B cell (primary cell): ENCODE data around the gene ZNF804B. TPM values are rescaled to one million over a fixed set of nuclear protein-coding genes. Genes with fewer than 3 reads are reported as not detected.

Experiments
- ATAC-seq: fragments of 200-7000 bp; cut with Tn5 transposase; one replicate; pipeline ENCODE4 v1.10.0; 2021; ENCODE audit warnings: low read depth, mild to moderate bottlenecking, moderate number of reproducible peaks, moderate library complexity
- CTCF ChIA-PET: fragments of 350-600 bp; sonication (Branson Sonifier 250); formaldehyde crosslinking; loops from one replicate; lab custom pipeline; 2021; ENCODE audit warnings: antibody characterized with exemption, inconsistent platforms; lab: Charles Lee
- POLR2A ChIA-PET: fragments of 350-600 bp; sonication (Branson Sonifier 250); formaldehyde crosslinking; loops from one replicate; lab custom pipeline; 2021; ENCODE audit warnings: antibody characterized with exemption; lab: Charles Lee
- DNase-seq: peaks from one replicate; pipeline ENCODE4 v3.0.0; 2013
- H2AFZ ChIP-seq: 2 replicates; pipeline ENCODE4 v1.6.1; 2012; ENCODE audit warnings: mild to moderate bottlenecking, low read depth, low read length; ENCODE audit not compliant: insufficient read depth, poor library complexity, severe bottlenecking
- H3K27ac ChIP-seq, 2 donors: 1 replicate in 1 of 2; 2 replicates in 1 of 2; pipeline ENCODE4 v1.5.1; 2012 to 2013; ENCODE audit warnings: low read length in 2 of 2, mild to moderate bottlenecking in 2 of 2, moderate library complexity in 1 of 2
- H3K27me3 ChIP-seq, 4 experiments: fragments of 200-600 bp in 1 of 4; sonication (generic) in 1 of 4; replicated peaks in 1 of 4; 1 replicate in 2 of 4; 2 replicates in 2 of 4; pipeline versions ENCODE4 v1.6.1 to v1.7.0; 2013 to 2016; ENCODE audit warnings: low read length in 3 of 4, mild to moderate bottlenecking in 2 of 4, mixed read lengths in 1 of 4, moderate library complexity in 1 of 4; ENCODE audit not compliant: insufficient read depth in 4 of 4, control insufficient read depth in 3 of 4; ENCODE audit errors: control extremely low read depth in 1 of 4
- H3K36me3 ChIP-seq, 2 experiments: replicated peaks in 1 of 2; 1 replicate in 1 of 2; 2 replicates in 1 of 2; pipeline versions ENCODE4 v1.6.1 to v1.7.1; 2013; ENCODE audit warnings: low read length in 1 of 2; ENCODE audit not compliant: insufficient read depth in 2 of 2, control insufficient read depth in 1 of 2; ENCODE audit errors: control extremely low read depth in 1 of 2, extremely low read depth in 1 of 2
- H3K4me1 ChIP-seq, 2 donors: fragments of 200-600 bp in 1 of 2; sonication (generic) in 1 of 2; 1 replicate in 1 of 2; 2 replicates in 1 of 2; pipeline versions ENCODE4 v1.5.1 to v1.6.1; 2013 to 2017; ENCODE audit warnings: low read length in 2 of 2; ENCODE audit not compliant: control insufficient read depth in 2 of 2, insufficient read depth in 2 of 2
- H3K4me2 ChIP-seq: replicated peaks from 2 replicates; pipeline ENCODE3; 2012; ENCODE audit warnings: mild to moderate bottlenecking, low read depth, low read length; ENCODE audit not compliant: poor library complexity, severe bottlenecking
- H3K4me3 ChIP-seq, 5 experiments: fragments of 200-600 bp in 1 of 5; sonication (generic) in 1 of 5; 1 replicate in 3 of 5; 2 replicates in 2 of 5; pipeline versions ENCODE4 v1.5.1 to v1.7.0; 2011 to 2016; ENCODE audit warnings: low read length in 4 of 5, mild to moderate bottlenecking in 4 of 5, low read depth in 2 of 5, control low read depth in 1 of 5, moderate library complexity in 1 of 5; ENCODE audit not compliant: insufficient read depth in 1 of 5; ENCODE audit errors: control extremely low read depth in 1 of 5, extremely low read depth in 1 of 5
- H3K79me2 ChIP-seq: fragments of 200-600 bp; sonication (generic); one replicate; pipeline ENCODE4 v1.6.0; 2016; ENCODE audit warnings: low read length; ENCODE audit not compliant: control insufficient read depth, insufficient read depth
- H3K9ac ChIP-seq: fragments of 200-600 bp; sonication (generic); 2 replicates; pipeline ENCODE4 v1.6.1; 2017; ENCODE audit warnings: mild to moderate bottlenecking, low read length, moderate library complexity
- H3K9me3 ChIP-seq, 3 donors: one replicate each; pipeline versions ENCODE4 v1.6.1 to v1.7.1; 2013; ENCODE audit warnings: low read length in 2 of 3; ENCODE audit not compliant: control insufficient read depth in 2 of 3, insufficient read depth in 1 of 3; ENCODE audit errors: control extremely low read depth in 1 of 3
- H4K20me1 ChIP-seq: 2 replicates; pipeline ENCODE4 v1.6.0; 2012; ENCODE audit warnings: mild to moderate bottlenecking, low read length; ENCODE audit not compliant: insufficient read depth, control insufficient read depth, poor library complexity, severe bottlenecking
- H3K27ac Mint-ChIP-seq: one replicate; pipeline ENCODE4 v1.8.0; 2021; ENCODE audit warnings: mixed read lengths
- H3K27me3 Mint-ChIP-seq: one replicate; pipeline ENCODE4 v1.8.0; 2021; ENCODE audit warnings: mixed read lengths
- H3K4me1 Mint-ChIP-seq: one replicate; pipeline ENCODE4 v1.8.0; 2021; ENCODE audit warnings: mixed read lengths
- H3K4me3 Mint-ChIP-seq: one replicate; pipeline ENCODE4 v1.8.0; 2021; ENCODE audit warnings: mixed read lengths
- H3K9me3 Mint-ChIP-seq: one replicate; pipeline ENCODE4 v1.8.0; 2022; ENCODE audit warnings: mixed read lengths; ENCODE audit not compliant: insufficient read depth
- EZH2 ChIP-seq: IDR thresholded peaks from 2 replicates; pipeline ENCODE4 v1.6.1; 2012; ENCODE audit warnings: borderline replicate concordance, low read depth, mild to moderate bottlenecking, moderate library complexity, low read length; ENCODE audit not compliant: insufficient read depth, poor library complexity, severe bottlenecking
- WGBS: methylation state at CpG from one replicate; pipeline ENCODE4 v1.1.5; 2013; ENCODE audit warnings: missing lambda C conversion rate; ENCODE audit not compliant: insufficient coverage; 5-methylcytosine and 5-hydroxymethylcytosine counted together
- intact Hi-C: fragments of 100-400 bp; cut with micrococcal nuclease; formaldehyde crosslinking; loops from one replicate; pipeline ENCODE4 v1.10.0; 2022
- polyA plus RNA-seq: library from polyadenylated mRNA; depleted of rRNA; stranded (reverse); fragments of >200 nt; gene quantifications from 2 replicates; pipeline ENCODE4 v1.2.3, GENCODE V29; 2012
- total RNA-seq, 2 donors: library from RNA; stranded (reverse); fragments of 120-200 nt in 1 of 2; gene quantifications; 1 replicate in 1 of 2; 2 replicates in 1 of 2; pipeline versions ENCODE4 v1.2.3 to v1.2.4, GENCODE V29; 2013 to 2022
- TF ChIP-seq, protein P1 (sequence below): fragments of 200-600 bp; IDR thresholded peaks from one replicate; pipeline ENCODE4 v1.8.0; 2022; ENCODE audit warnings: antibody characterized with exemption, mild to moderate bottlenecking

Gene ZNF804B
- total and polyA plus RNA-seq, 2 donors (not counting 1 experiment from before 2014, with no cell fraction given) = not detected

GRCh38 chr7:88795553-88795952 is 36.1 kb downstream of the ZNF804B start, which contains the start of gene TEX47:
Gene TEX47 (minus strand): TSS chr7:88795737. CDS start chr7:88794942, 795 bp downstream.
- TF ChIP-seq EZH2 = no peak
- TF ChIP-seq, protein P1, sequence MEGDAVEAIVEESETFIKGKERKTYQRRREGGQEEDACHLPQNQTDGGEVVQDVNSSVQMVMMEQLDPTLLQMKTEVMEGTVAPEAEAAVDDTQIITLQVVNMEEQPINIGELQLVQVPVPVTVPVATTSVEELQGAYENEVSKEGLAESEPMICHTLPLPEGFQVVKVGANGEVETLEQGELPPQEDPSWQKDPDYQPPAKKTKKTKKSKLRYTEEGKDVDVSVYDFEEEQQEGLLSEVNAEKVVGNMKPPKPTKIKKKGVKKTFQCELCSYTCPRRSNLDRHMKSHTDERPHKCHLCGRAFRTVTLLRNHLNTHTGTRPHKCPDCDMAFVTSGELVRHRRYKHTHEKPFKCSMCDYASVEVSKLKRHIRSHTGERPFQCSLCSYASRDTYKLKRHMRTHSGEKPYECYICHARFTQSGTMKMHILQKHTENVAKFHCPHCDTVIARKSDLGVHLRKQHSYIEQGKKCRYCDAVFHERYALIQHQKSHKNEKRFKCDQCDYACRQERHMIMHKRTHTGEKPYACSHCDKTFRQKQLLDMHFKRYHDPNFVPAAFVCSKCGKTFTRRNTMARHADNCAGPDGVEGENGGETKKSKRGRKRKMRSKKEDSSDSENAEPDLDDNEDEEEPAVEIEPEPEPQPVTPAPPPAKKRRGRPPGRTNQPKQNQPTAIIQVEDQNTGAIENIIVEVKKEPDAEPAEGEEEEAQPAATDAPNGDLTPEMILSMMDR = no peak
- Mint-ChIP-seq H3K9me3 (no peaks in the 10 kb centered on the region), H3K4me3 (no peak within 1 kb of the TSS), H3K27ac (no peak within 1 kb of the TSS), H3K27me3 (no peaks in the 10 kb centered on the region), H3K4me1 (no peaks in the 10 kb centered on the region)
- ChIA-PET POLR2A (no interaction called here), CTCF (no interaction called here)
- no peak within 1 kb of the TSS for H3K4me3 ChIP-seq
- no peak within 1 kb of the TSS for H3K4me2 ChIP-seq
- no peak for DNase-seq
- no peaks in the 10 kb centered on the region for H3K9me3 ChIP-seq
- no peak within 1 kb of the TSS for H3K27ac ChIP-seq
- H2AFZ ChIP-seq = no peak within 1 kb of the TSS
- no peaks in the 10 kb centered on the region for H4K20me1 ChIP-seq
- H3K9ac ChIP-seq = no peak within 1 kb of the TSS
- no peaks in the 10 kb centered on the region for H3K79me2 ChIP-seq
- intact Hi-C loops = no loop called here
- H3K36me3 ChIP-seq = no peaks in the 10 kb centered on the region
- 79% methylated on average over 7 of the region's 7 CpGs for WGBS
- H3K27me3 ChIP-seq = no peaks in the 10 kb centered on the region
- no peaks in the 10 kb centered on the region for H3K4me1 ChIP-seq
- ATAC-seq = no peak

GRCh38 chr7:88801046-88801445 is 41.5 kb downstream of the ZNF804B start:
- H4K20me1 ChIP-seq = no peaks in the 10 kb centered on the region
- H3K4me2 ChIP-seq = no peak overlapping the region
- TF ChIP-seq, protein P1 = no peak
- TF ChIP-seq EZH2 = no peak
- H3K4me3 ChIP-seq = no peak overlapping the region
- intact Hi-C loops = no loop called here
- H2AFZ ChIP-seq = no peak overlapping the region
- 76% methylated on average over 2 of the region's 3 CpGs for WGBS
- Mint-ChIP-seq H3K4me1 (no peaks in the 10 kb centered on the region), H3K4me3 (no peak overlapping the region), H3K27me3 (no peaks in the 10 kb centered on the region), H3K27ac (no peak overlapping the region), H3K9me3 (no peaks in the 10 kb centered on the region)
- no peak overlapping the region for H3K27ac ChIP-seq
- H3K9ac ChIP-seq = no peak overlapping the region
- H3K4me1 ChIP-seq = no peaks in the 10 kb centered on the region
- no peaks in the 10 kb centered on the region for H3K9me3 ChIP-seq
- ChIA-PET POLR2A (no interaction called here), CTCF (no interaction called here)
- no peak for DNase-seq
- H3K36me3 ChIP-seq = no peaks in the 10 kb centered on the region
- H3K79me2 ChIP-seq = no peaks in the 10 kb centered on the region
- H3K27me3 ChIP-seq = no peaks in the 10 kb centered on the region
- no peak for ATAC-seq
